GM19043 (cell line): ENCODE data around the gene FBXO15.
A peak's percentile ranks its signal among the peaks of the same experiment; 100 is the strongest.

ENCODE experiments used
- ATAC-seq: cut with Tn5 transposase; IDR thresholded peaks from one replicate; pipeline ENCODE4 v1.9.1; 2021; ENCODE audit warnings: low read depth; ENCODE audit not compliant: unreplicated experiment

Gene FBXO15

GRCh38 chr18:74116633-74117554 is 30.7 kb downstream of the FBXO15 start:
- ATAC-seq = no peak

GRCh38 chr18:74115046-74115445 is 32.6 kb downstream of the FBXO15 start:
- no peak for ATAC-seq

- no peak for ATAC-seq
These were observed 33.5 kb downstream of the FBXO15 start for GRCh38 chr18:74114116-74114515.

- ATAC-seq = no peak
These were observed 33.9 kb downstream of the FBXO15 start for GRCh38 chr18:74113711-74114110.

GRCh38 chr18:74110976-74111375 is 36.7 kb downstream of the FBXO15 start:
- no peak for ATAC-seq

DNA sequence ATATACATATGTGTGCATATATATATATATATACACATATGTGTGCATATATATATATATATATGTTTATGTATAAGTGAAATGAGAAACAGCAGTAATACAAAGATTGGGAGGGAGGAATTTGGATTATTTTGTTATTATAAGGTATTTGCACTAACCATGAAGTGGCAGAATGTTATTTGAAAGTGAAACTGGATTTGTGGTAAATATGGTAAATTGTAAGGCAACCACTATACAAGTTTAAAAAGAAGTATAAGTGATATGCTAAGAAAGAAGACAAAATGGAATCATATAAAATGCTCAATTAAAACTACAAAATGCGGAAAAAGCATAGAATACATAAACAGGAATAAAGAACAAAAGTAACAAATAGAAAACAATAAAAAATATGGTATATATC is 37.5 kb downstream of the FBXO15 start:
- no peak for ATAC-seq

DNA sequence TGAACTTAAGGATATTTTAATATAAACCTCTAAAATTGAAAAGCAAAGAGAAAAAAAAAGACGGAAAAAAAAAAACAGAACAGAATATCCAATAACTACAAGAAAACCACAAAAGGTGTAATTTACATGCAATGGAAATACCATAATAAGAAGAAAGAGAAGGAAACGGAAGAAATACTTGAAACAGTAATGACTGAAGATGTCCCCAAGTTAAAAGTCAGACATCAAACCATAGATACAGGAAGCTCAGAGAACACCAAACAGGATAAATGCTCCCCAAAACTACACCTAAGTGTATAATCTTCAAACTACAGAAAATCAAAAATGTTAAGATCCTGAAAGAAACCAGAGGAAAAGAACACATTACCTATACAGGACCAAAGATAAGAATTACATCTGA is 39.2 kb downstream of the FBXO15 start:
- no peak for ATAC-seq

DNA sequence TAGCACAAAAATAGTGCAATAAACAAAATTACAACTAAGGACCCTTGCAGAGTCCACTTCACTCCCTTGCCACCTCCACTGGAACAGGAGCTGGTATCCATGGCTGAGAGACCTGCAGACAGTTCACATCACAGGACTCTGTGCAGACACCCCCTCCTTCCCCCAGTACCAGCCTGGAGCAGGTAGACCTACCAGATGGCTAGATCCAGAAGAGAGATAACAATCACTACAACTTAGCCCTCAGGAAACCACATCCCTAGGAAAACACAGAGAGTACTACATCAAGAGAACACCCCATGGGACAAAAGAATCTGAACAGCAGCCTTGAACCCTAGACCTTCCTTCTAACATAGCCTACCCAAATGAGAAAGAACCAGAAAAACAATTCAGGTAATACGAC is 49.8 kb downstream of the FBXO15 start:
- no peak for ATAC-seq

- no peak for ATAC-seq
These were observed 54.7 kb downstream of the FBXO15 start for GRCh38 chr18:74092922-74093321.

GRCh38 chr18:74084184-74084855 is 63.3 kb downstream of the FBXO15 start:
- ATAC-seq = no peak

DNA sequence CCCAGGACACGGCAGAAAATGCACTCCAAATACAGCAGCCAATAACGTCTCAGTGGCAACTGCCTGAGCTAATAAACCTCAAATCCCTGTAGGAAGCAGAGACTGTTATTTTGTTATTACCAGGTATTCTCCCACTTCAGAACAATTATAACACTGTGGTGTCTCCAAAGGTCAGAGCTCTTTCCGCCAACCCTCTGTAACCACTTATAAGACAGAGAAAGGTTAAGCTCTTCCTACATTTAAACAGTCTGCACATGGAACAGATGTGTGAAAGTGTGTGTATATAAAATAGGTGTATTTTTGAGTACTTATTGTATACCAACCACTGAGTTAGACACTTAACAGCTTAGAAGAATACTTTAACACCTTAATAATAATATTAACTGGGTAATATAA is 64.1 kb downstream of the FBXO15 start:
- no peak for ATAC-seq

- no peak for ATAC-seq
These were observed 64.7 kb downstream of the FBXO15 start for GRCh38 chr18:74082742-74083556.

GRCh38 chr18:74081966-74082741 is 65.5 kb downstream of the FBXO15 start:
- peak; percentile 81 for ATAC-seq

DNA sequence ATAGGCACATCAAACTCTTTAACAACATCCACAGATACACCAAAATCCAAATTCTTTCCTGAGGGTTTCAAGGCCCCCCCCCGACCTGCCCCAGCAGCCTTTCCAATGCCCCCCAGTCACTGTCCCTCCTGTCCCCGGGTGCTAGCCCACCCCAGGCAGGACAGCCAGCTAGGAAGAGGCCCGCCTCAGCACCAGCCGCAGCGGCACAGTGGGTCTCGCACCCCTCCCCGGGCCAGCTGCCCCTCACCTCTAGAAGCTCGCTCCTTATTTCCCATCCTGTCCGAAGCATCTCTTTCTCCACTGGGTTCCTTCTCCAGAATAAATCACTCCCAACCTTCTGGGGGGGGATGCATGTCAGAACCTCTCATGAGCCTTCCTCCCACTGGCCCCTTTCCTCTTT is 69.4 kb downstream of the FBXO15 start:
- ATAC-seq = no peak

DNA sequence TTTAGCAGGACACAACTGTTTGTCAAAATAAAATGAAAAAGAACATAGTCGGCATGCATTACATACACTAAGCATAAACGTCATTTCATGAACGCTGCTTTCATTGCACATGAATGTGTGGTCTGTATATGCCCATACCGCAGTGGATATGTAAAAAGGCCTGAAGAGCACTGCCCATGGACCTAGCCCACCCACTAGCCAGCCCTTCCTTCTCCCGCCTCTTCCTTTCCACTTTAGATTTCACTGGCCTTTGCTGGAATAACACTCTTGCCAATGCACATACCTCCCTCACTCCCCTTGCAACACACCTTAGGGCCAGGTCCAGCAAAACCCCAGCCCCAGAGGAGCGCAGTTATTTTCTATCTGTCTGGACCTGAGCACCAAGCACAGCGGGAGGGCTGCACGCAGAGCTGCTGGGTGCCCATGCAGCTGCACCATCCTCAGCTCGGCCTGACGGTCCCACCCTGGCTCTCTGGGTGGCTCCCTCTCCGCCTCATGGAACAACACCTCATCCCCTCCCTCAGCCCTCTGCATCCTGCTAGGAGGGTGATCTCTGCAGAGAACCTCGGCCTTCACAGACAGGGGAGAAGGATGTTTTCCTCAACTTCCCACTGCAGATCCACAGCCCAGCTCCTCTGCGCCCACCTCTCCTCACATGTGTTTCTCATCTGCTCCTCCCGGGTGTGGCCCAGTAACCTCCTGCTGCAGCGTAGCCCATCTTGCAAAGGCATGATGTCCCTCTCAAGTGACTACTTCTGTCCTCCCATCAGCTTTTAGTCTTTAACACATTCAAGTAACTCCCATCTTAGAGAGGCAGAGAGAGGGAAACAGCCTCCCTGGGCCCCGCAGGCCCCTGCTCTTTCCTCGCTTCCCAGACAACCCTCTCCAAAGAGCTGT is 72.7 kb downstream of the FBXO15 start:
- ATAC-seq = no peak

GRCh38 chr18:74073957-74074667 is 73.5 kb downstream of the FBXO15 start:
- no peak for ATAC-seq

DNA sequence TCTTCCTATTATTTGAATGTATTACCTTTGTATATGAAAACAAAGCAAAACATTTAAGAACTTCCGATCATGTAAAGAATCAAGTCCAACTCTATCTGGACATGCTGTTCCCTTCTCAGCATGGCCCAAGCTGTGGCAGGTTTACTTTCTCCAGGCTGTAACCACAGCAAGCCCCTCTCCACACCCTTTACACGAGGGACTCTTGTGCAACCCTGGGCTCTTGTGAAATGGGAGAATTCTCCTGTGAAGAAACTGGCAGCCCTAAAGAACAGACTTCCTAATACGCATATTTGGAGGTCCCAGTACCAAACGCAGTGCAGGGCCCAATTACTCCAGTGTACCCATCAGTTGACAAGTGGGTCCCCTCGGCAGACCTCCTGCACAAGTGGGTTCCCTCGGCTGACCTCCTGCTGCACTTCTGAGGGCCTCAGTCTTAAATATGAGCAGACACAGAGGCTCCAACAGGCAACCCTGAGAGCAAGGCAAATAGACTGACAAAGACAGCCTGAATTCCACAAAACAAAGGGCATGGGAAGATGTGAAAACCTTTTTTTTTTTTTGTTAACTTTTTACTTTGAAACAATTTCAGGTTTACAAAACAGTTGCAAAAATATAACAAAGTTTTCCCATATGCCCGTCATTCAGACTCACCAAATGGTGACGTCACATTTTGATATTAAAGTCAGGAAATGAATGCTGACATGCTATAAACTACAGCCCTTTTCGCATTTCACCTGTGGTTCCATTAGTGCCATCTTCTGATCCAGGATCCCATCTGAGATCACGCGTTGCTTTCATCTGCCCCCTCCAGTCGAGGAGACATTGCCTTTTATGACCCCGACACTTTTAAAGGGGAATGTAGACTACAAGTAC is 78.2 kb downstream of the FBXO15 start:
- ATAC-seq = no peak

DNA sequence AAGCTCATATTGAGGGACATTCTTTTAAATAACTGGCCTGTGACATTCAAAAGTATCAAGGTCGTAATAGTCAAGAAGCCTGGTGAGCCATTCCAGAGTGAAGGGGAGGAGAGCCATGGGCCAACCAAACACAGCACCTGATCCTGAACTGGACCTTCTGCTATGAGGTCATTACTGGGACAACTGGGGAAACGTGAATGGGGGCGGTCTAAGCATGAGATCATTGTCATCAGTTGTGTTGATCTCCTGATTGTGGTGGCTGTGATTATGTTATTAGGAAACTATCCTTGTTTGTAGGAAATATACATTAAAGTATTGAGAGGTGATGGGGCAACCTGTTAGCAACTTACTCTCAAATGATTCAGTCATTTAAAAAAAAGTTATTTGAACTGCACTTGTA is 79.3 kb downstream of the FBXO15 start:
- no peak for ATAC-seq
